ENCODE measurements around the gene ZNF597. TPM values are rescaled to one million over a fixed set of nuclear protein-coding genes. Genes with fewer than 3 reads are reported as not detected.

The ZNF597 gene
- total and polyA plus RNA-seq, 2 donors: 1.9 to 4.1 TPM

DNA sequence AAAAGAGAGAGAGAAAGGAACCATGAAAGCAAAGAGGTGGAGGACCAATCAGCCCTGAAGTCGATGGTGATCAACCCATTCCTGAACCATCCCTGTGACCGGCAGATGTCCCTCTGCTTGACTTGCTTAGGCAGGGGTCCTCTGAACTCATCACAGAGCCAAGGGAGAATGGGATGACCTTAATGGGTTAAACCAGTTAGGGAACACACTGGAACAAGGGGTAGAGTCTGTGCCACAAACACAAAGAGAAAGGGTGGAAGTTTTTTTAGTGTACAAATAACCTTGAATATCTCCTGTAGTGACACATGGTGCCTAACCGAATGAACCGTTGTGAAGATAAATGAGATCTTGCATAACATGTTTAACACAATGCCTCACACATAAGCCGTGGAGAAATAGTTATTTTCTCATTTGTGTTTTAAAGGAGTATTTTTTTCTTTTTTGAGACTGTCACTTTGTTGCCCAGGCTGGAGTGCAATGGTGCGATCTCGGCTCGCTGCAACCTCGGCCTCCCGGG is 11.4 kb upstream of the ZNF597 start:
- no peaks in the 10 kb centered on the region for H3K36me3 ChIP-seq (ENCODE audit: insufficient read depth)
- WGBS: 89% methylated on average over 10 of the region's 10 CpGs
- no peak overlapping the region for H3K27ac ChIP-seq (ENCODE audit: low read depth)
- no peaks in the 10 kb centered on the region for H3K4me1 ChIP-seq (ENCODE audit: insufficient read depth)
- H3K4me3 ChIP-seq (ENCODE audit: low read depth, low read length): no peak overlapping the region
- no peak for DNase-seq (ENCODE audit: extremely low spot score)

GRCh38 chr16:3454093-3454492 is 10.8 kb upstream of the ZNF597 start:
- no peak for DNase-seq (ENCODE audit: extremely low spot score)
- Histone ChIP-seq H3K4me3 (ENCODE audit: low read depth, low read length) (no peak overlapping the region), H3K27ac (ENCODE audit: low read depth) (no peak overlapping the region), H3K4me1 (ENCODE audit: insufficient read depth) (no peaks in the 10 kb centered on the region), H3K36me3 (ENCODE audit: insufficient read depth) (no peaks in the 10 kb centered on the region)
- 85% methylated on average over 5 of the region's 5 CpGs for WGBS

GRCh38 chr16:3444032-3444388 is 706 bp upstream of the ZNF597 start:
- 41% methylated on average over 10 of the region's 10 CpGs for WGBS
- no peak overlapping the region for H3K27ac ChIP-seq (ENCODE audit: low read depth)
- DNase-seq (ENCODE audit: extremely low spot score): no peak
- peak overlapping the region; percentile 45 for H3K4me3 ChIP-seq (ENCODE audit: low read depth, low read length)
- H3K4me1 ChIP-seq (ENCODE audit: insufficient read depth): no peaks in the 10 kb centered on the region
- no peaks in the 10 kb centered on the region for H3K36me3 ChIP-seq (ENCODE audit: insufficient read depth)

DNA sequence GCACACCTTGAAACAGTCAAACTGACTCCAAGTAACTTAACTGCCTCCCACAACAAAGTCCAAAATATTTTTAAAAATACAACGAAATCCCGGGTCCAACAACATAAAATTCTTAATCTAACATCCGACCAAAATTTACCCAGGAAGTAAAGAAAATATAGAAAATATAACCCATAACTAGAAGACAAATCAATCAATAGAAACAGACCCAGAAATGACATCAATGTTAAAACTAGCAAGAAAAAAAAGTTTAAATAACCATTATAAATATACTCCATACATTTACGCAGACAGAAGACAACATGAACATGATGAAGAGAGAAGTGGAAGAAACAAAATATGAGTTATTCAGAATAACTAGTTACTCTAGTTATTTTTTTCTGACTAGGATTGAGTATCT is 3.7 kb downstream of the ZNF597 start:
- Histone ChIP-seq H3K4me1 (ENCODE audit: insufficient read depth) (no peaks in the 10 kb centered on the region), H3K36me3 (ENCODE audit: insufficient read depth) (peaks cover 1% of the 10 kb centered on the region), H3K4me3 (ENCODE audit: low read depth, low read length) (no peak overlapping the region), H3K27ac (ENCODE audit: low read depth) (no peak overlapping the region)
- DNase-seq (ENCODE audit: extremely low spot score): no peak
- 79% methylated on average over 4 of the region's 4 CpGs for WGBS

DNA sequence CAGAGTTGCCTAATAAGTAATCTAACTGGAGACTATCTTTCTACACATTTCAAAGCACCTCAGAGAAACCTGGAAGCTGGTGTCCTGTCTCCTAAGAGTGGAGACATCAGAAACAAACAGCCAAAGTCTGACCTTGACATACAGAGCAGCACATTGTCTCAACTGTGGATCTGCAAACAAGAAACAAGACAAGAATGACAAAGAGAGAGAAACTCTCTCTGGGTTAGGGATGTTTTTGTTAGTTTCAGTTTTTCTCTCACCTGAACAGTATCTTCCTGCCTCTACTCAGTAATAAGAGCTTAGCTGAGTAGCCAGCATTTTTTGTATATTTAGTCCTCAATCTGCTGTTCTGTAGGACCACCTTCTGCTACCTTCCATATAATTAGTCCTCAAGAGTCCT is 8.9 kb downstream of the ZNF597 start:
- peaks cover 1% of the 10 kb centered on the region for H3K36me3 ChIP-seq (ENCODE audit: insufficient read depth)
- no peak overlapping the region for H3K4me3 ChIP-seq (ENCODE audit: low read depth, low read length)
- no peak overlapping the region for H3K27ac ChIP-seq (ENCODE audit: low read depth)
- no peak for DNase-seq (ENCODE audit: extremely low spot score)
- no peaks in the 10 kb centered on the region for H3K4me1 ChIP-seq (ENCODE audit: insufficient read depth)

DNA sequence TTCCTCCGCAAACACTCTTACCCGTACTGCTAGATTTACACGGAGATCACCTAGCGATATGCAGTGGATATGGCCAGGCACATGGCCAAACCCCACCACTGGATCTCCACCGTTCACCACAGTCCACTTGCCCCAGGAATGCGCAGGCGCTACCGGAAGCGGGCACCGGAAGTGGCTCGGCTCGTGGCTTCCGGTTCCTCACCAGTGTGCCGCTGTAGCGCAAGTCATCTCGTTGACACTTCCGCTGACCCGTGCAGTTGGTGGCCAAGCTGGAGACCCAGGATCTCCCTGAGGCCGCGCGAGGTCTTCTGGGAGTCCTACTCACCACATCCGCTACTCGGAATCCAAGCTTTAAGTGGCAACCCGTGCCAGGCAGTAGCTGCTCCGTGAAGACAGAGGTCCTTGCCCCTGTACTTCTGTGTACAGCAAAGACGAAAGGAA is 11.5 kb downstream of the ZNF597 start:
- Histone ChIP-seq H3K4me3 (ENCODE audit: low read depth, low read length) (no peak overlapping the region), H3K4me1 (ENCODE audit: insufficient read depth) (no peaks in the 10 kb centered on the region), H3K27ac (ENCODE audit: low read depth) (no peak overlapping the region), H3K36me3 (ENCODE audit: insufficient read depth) (peaks cover 1% of the 10 kb centered on the region)
- 60% methylated on average over 26 of the region's 26 CpGs for WGBS
- DNase-seq (ENCODE audit: extremely low spot score): no peak

DNA sequence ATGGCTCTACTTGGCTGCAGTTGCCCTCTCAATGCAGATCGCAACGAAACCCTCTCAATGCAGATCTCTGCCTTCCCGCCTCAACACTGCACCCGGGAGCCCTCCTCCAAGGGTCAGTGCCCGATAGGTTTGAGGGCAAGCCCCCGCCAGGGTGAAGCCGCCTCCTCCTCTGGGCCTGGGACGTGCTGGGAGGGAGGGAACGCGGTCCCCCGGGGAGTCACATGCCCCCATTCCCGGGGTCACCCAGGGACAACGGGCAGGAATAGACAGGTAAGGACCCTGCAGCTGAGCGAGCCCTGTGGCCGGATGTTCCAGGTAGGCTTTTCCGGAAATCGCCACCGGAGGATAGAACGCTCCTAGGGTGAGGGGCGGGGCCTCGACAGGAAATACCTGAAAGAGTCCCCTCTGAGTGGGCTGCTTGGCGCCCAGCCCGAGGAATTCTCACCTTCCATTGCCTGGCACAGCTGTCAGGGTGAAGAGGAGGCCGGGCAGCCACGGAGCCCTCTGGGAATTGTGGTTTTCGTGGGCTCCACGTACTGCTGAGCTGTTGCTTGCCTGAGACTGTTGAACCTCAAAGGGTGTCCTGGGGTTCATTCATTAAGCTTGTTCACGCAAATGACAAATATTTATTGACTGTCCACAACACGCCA is 29.4 kb downstream of the ZNF597 start:
- no peaks in the 10 kb centered on the region for H3K4me1 ChIP-seq (ENCODE audit: insufficient read depth)
- H3K27ac ChIP-seq (ENCODE audit: low read depth): no peak overlapping the region
- no peak overlapping the region for H3K4me3 ChIP-seq (ENCODE audit: low read depth, low read length)
- no peak for DNase-seq (ENCODE audit: extremely low spot score)
- H3K36me3 ChIP-seq (ENCODE audit: insufficient read depth): no peaks in the 10 kb centered on the region
- 45% methylated on average over 29 of the region's 29 CpGs for WGBS

- no peak for DNase-seq (ENCODE audit: extremely low spot score)
- Histone ChIP-seq H3K27ac (ENCODE audit: low read depth) (no peak overlapping the region), H3K4me1 (ENCODE audit: insufficient read depth) (no peaks in the 10 kb centered on the region), H3K36me3 (ENCODE audit: insufficient read depth) (peaks cover 7% of the 10 kb centered on the region), H3K4me3 (ENCODE audit: low read depth, low read length) (no peak overlapping the region)
- 96% methylated on average over 12 of the region's 12 CpGs for WGBS
These were observed 34.6 kb downstream of the ZNF597 start for GRCh38 chr16:3408561-3409197.

- Histone ChIP-seq H3K4me1 (ENCODE audit: insufficient read depth) (no peaks in the 10 kb centered on the region), H3K4me3 (ENCODE audit: low read depth, low read length) (peak overlapping the region; percentile 71), H3K27ac (ENCODE audit: low read depth) (no peak overlapping the region), H3K36me3 (ENCODE audit: insufficient read depth) (peaks cover 4% of the 10 kb centered on the region)
- no peak for DNase-seq (ENCODE audit: extremely low spot score)
- 24% methylated on average over 17 of the region's 17 CpGs for WGBS
These were observed 41.4 kb downstream of the ZNF597 start for GRCh38 chr16:3401719-3402397.

DNA sequence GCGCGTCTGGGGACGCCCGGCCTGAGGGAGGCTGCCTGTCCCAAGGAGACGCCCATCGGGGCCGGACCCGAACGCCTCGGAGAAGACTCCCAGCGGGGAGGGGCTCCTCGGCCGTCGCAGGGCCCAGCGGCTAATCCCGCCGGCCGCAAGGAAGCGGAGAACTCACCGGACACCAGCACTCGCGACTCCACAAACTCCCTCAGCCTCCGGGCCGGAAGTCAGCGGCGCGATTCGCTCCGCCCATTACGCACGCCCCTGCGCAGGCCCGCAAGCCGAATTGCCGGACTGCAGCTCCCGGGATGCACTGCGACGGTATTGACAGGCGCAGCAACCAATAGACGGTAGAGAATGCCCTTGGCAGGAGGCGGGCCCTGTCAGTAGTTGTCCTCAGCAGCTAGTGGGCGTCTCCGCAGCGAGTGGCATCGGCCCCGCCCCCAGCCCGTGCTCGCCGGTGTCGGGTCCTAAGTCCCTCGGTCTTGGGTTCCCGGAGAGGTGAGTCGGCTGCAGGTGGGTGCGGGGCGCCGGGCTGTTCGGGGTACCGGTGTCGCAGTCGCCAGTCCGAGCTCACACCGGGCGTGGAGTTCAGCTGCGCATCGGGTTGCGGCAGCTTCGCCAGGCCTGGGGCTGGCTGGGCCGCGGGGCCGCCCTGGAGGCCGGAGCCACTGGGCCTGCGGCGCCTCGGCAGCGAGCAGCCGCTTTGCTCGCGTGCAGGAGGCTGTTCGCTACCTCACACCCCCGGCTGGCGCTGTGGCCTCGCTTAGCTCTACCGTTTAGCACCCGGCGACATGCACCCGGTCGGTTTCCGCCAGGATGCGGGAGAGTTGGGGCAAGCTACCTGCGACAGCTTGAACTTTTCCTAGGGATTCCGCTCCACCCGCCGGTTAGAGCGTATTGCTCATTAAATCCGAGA is 42.3 kb downstream of the ZNF597 start, which contains the start of the genes ZNF174 and ZSCAN32:
Gene ZNF174 (plus strand): TSS at position 437 of the 910 bp plus-strand sequence. CDS start 790 bp downstream, outside the sequence.
Gene ZSCAN32 (minus strand): TSS at position 226 of the 910 bp plus-strand sequence. CDS start 3,447 bp downstream, outside the sequence.
- H3K4me3 ChIP-seq (ENCODE audit: low read depth, low read length): peak within 1 kb of the TSS; percentile 83
- DNase-seq (ENCODE audit: extremely low spot score): peak; percentile 95
- WGBS: under 1% methylated on average over 95 of the region's 95 CpGs
- H3K36me3 ChIP-seq (ENCODE audit: insufficient read depth): peaks cover 4% of the 10 kb centered on the region
- H3K27ac ChIP-seq (ENCODE audit: low read depth): peak within 1 kb of the TSS; percentile 61
- no peaks in the 10 kb centered on the region for H3K4me1 ChIP-seq (ENCODE audit: insufficient read depth)

DNA sequence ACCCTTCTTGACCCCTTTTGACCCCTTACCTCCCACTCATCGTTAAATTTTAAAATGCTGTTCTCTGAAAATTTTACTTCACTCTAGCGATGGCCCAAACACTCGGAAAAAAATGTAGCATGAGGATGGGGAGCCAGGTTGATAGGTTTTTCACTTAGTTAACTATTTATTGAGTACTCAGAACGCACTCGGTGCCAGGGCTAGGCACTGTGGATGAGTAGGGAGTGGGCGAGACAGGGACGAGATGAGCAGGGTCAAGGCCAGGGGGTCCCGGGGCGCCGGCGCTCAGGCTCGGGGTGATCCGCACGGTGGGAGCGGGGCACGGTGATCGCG is 42.9 kb downstream of the ZNF597 start:
- H3K4me3 ChIP-seq (ENCODE audit: low read depth, low read length): peak overlapping the region; percentile 83
- H3K36me3 ChIP-seq (ENCODE audit: insufficient read depth): peaks cover 4% of the 10 kb centered on the region
- DNase-seq (ENCODE audit: extremely low spot score): no peak
- WGBS: under 1% methylated on average over 18 of the region's 18 CpGs
- no peaks in the 10 kb centered on the region for H3K4me1 ChIP-seq (ENCODE audit: insufficient read depth)
- H3K27ac ChIP-seq (ENCODE audit: low read depth): peak overlapping the region; percentile 61

- Histone ChIP-seq H3K27ac (ENCODE audit: low read depth) (no peak overlapping the region), H3K36me3 (ENCODE audit: insufficient read depth) (peaks cover 21% of the 10 kb centered on the region), H3K4me3 (ENCODE audit: low read depth, low read length) (no peak overlapping the region), H3K4me1 (ENCODE audit: insufficient read depth) (no peaks in the 10 kb centered on the region)
- 96% methylated on average over 9 of the region's 9 CpGs for WGBS
- DNase-seq (ENCODE audit: extremely low spot score): no peak
These were observed 53.5 kb downstream of the ZNF597 start for GRCh38 chr16:3389663-3390338.

DNA sequence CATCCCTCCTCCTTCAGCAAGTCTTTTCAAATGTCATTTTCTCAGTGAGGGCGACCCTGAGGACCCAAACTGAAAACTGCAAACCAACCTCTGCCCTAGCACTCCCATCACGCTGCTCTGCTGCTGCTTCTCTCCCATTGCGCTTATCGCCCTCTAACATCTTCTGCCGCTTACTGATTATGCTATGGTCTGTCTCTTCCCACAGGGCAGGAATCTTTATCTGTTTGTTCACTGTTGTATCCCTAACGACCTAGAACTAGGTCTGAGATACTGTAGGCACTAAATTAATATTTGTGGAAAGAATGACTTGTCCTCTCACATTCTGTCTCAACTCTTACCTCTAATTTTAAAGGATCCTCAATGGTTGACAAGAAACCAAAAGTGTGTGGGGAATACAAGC is 55.0 kb downstream of the ZNF597 start:
- H3K4me3 ChIP-seq (ENCODE audit: low read depth, low read length): no peak overlapping the region

More for the DNA sequence above, 55.0 kb downstream of the ZNF597 start:
- no peak overlapping the region for H3K27ac ChIP-seq (ENCODE audit: low read depth)
- H3K36me3 ChIP-seq (ENCODE audit: insufficient read depth): peaks cover 28% of the 10 kb centered on the region
- WGBS: 95% methylated on average over 6 of the region's 6 CpGs
- H3K4me1 ChIP-seq (ENCODE audit: insufficient read depth): no peaks in the 10 kb centered on the region
- no peak for DNase-seq (ENCODE audit: extremely low spot score)
